NCI-H345 (cell line): ENCODE measurements around the gene EXOC2.
"Not testable (repeated sequence)": the region's sequence is repeated elsewhere in the genome, so short reads cannot be mapped to it uniquely, and the experiment has no call there.

Experiments used
- DNase-seq: peaks from one replicate; lab custom pipeline; 2025; lab: John Stamatoyannopoulos, UW

The EXOC2 gene

GRCh38 chr6:628766-629165 lies 64.2 kb downstream of the EXOC2 start:
- no peak for DNase-seq

DNA sequence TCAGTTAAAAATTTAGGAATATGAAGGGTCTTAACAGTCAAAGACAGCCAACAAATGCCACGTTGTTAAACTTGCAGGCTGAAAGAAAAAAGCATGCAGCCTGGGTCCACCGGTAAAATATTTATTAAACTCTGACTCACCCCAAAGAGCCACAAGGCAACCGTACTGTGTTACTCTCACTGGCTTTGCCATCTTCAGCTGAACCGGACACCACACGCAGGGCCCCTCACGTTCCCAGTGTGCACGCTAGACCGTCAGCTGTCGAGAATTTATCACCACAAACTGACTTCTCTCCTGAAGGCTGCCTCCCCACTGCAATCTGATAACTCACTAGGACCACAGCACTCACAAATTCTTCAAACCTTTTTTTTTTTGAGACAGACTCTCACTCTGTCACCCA lies 66.7 kb downstream of the EXOC2 start:
- no peak for DNase-seq

- no peak for DNase-seq
Measured at GRCh38 chr6:624979-625378, 68.0 kb downstream of the EXOC2 start.

DNA sequence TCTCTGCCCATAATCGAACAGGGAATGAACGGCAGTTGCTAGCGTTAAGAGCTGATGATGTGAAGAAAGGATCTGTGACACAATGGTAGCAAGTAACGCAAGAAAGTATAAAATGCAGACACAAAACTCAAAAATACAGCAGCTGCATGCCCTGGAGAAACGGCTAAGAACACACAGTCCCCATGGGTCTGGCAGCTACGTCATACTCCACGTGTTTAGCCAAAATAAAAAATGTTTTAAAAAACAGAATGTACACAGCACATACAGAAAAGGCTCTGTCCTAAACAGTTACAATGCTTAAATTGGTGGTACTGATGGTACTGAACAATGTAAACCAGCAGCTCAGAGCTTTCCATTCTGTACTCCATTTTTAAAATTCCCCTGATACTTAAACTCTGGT lies 70.5 kb downstream of the EXOC2 start:
- no peak for DNase-seq

- no peak for DNase-seq
Measured at GRCh38 chr6:621931-622330, 71.0 kb downstream of the EXOC2 start.

GRCh38 chr6:620950-621349 lies 72.0 kb downstream of the EXOC2 start:
- no peak for DNase-seq

DNA sequence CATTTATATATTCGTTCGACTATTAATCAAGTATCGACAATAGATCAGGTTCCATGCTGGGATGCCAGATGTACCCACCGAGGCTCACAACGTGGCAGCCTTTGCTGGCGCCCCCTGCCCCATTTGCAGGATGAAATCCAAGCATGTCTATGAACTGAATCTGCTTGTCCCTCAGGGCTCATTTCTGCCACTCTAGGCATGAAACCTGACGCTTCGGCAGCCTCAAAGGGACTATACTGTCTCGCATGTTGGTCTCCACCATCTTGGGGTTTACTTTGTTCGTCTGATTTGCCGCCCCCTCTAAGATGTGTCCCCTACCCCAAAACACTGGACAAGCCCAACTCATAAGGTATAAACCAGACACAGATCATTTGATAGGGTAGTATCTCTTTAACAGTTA lies 72.8 kb downstream of the EXOC2 start:
- DNase-seq = no peak

DNA sequence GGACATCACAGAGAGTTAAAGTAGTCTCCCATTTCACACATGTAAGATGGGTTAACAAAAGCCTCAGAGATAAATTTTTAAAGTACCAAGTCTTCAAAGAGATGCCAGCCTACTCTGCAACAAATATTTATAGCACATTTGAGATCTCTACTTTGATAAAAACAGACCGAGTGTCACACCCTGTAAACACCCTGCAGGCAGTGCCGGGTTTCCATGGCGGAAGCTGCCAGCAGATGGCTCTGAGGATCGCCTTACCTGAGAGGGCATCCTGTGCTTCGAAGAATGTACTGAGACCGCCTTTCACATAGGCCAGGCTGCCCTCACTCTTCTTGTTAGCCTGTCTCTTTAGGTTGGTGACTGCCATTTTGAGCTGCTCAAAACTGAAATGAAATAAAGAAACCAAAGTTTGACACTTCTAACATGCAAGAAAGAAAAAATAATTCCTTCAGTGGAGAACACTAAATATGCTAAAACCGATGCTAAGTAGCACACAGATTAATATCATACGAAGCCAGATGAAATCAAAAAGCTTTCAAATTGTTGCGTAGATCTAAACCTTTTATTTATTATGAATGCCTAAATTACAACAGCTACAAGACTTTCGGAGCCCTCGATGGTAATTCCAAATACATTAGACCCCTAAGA lies 75.4 kb downstream of the EXOC2 start:
- DNase-seq = no peak

DNA sequence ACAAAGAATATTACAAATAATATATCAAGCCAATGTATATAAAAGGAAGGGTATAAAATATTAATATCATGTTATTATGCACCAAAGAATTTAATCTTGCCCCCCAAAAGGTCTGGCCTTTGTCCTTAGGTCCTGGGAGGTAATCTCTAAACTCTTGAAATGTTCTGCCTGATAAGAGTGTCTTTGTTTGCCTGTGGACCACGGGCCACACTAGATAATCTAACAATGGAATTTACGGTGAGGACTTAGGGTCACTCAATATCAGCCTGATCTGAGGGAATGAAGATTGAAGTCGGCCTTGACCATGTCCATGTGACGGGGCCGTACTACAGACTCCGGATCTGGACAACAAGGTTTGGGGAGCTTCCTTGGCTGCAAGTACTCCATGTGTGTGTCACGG lies 79.0 kb downstream of the EXOC2 start:
- no peak for DNase-seq

GRCh38 chr6:611928-612327 lies 81.0 kb downstream of the EXOC2 start:
- DNase-seq = no peak

DNA sequence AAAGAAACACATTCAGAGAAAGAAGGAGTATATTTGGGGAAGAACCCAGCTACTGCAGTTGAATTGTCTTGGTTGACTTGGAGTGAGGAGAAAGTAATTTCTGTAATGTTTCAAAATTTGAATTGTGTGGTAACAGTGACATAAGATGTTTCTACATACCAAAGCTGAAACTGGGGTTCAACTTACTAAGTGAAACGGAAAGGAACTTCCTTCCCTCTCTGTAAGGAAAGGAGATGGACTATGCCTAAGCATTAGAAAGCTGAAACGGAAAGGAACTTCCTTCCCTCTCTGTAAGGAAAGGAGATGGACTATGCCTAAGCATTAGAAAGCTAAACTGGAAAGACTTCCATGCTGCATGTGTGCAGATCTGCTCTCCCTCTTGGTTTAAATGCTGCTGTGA lies 82.1 kb downstream of the EXOC2 start:
- DNase-seq = no peak

DNA sequence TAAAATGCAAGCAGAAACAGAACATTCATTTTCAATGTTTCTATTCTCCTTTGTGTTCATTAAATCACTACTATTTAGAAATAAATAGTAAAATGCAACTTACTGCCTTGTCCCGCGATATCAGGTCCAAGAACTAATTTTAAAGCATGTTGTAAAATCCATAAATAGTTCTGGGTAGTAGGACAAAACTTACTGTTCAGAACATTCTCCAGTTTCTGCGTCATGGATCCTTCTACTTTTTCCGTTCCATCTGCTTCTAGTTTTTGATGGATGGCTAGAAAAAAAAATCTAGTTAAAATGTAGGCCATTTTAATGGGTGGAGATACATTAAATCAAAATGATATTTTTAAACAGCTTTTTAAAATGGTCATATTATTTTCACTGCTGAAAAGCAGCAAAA lies 83.0 kb downstream of the EXOC2 start:
- no peak for DNase-seq

DNA sequence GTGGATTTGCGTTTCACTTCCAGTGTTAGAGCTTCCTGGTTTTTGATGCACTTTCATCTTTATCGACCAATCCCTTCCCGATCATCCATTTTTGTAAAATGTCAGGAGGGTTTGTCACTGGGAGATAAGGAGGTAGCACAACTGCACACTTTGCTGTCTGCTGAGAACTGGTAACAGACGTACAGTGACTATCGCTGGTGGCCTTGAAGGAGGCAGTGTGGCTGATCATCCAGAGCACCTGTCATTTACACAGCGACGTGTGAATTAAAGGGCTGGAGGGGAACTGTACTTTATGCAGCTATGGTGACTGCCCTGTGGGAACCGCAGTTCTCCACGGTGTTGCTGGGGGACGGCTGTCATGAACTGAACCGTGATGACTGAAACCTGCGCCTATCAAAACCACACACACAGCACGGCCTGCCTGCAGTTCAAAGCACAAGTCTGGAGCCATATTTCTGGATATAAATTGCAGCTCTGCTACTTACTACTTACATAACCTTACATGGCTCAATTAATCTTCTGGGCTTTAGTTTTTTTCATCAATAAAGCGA lies 86.0 kb downstream of the EXOC2 start:
- no peak for DNase-seq

GRCh38 chr6:605895-606294 lies 87.0 kb downstream of the EXOC2 start:
- not testable (repeated sequence) for DNase-seq

DNA sequence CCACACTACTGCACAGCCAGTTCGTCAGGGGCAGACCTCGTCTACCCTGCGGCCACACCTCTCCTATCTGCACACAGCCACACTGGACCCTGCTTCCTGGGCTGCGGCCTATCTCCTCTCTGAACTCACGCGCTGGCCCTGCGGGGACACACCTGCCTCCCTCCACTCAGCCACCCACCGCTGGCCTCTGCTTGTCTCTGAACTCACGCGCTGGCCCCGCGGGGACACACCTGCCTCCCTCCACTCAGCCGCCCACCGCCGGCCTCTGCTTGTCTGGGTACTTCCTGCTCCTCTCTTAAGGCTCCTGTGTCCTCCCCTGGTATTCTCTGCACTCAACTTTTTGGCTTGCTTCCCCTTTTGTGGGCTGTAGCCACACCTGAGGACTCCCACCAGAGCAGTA lies 88.4 kb downstream of the EXOC2 start:
- DNase-seq = no peak

- no peak for DNase-seq
Measured at GRCh38 chr6:603265-603664, 89.7 kb downstream of the EXOC2 start.

- DNase-seq = no peak
Measured at GRCh38 chr6:599576-600448, 93.1 kb downstream of the EXOC2 start.

- DNase-seq = no peak
Measured at GRCh38 chr6:593907-594212, 99.1 kb downstream of the EXOC2 start.

- peak; percentile 3 for DNase-seq
Measured at GRCh38 chr6:593139-593906, 99.6 kb downstream of the EXOC2 start.

- DNase-seq = no peak
Measured at GRCh38 chr6:589090-589489, 103.8 kb downstream of the EXOC2 start.

DNA sequence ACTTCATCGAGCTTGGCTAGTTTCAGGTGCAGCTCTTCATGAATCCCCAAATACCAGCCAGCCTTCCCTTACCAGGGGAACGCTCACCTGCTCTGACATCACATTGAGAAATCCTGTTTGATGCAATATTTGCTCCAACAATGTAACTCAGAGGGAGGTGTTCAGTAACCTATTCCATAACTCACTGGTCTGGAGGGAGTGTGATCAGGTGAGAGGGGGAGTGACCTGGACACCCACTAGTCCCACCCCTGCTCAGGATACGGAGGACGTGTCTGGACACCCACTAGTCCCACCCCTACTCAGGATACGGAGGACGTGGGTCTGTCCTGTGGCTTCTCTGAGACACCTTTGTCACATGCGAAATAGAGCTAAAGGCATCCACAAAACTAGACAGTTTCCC lies 106.4 kb downstream of the EXOC2 start:
- no peak for DNase-seq

DNA sequence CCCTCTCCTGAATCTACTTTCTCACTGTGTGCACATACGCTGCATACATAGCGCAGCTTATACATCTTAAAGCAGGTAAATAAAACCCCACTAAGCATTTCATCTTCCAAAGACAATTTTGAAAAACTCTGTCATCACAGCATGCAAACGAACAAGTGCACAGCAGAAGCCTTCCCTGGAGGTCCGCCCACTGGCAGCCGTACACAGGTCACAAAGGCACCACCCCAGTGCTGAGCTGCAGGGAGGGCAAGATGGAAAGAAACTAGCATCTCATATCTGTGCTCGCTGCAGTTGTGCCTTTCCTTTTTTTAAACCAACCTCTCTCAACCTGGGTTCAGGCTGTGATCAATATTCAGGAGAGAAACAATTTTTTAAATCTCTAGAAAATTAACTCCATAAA lies 109.3 kb downstream of the EXOC2 start:
- no peak for DNase-seq

DNA sequence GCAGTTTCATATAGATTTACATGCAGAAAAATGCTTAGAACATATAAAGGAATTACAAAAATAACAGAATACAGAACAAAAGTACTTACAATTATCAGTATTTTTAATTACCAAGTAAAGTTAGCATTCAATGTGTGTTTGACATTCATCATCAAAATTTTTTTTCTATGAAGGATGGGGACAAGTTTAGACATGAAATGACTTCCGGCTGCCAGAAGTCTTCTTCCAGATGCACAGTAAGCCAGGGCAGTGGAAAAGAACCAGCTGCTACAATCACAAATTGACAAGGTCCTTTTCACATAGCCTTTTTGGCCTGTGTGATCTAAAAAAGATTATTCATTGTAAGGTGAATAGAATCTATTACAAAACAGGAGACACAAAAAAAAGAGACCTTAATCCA lies 109.8 kb downstream of the EXOC2 start:
- no peak for DNase-seq
